GM08714 (cell line): Measurements from ENCODE around the gene FAM181B.

ENCODE experiments used
- H3K4me3 ChIP-seq: fragments of 200-500 bp; sonication (Bioruptor generic); 2 replicates; pipeline ENCODE4 v1.5.1; 2014; ENCODE audit warnings: mild to moderate bottlenecking, low read length, inconsistent platforms
- ZNF274 ChIP-seq: IDR thresholded peaks from 2 replicates; pipeline ENCODE4 v1.6.1; 2012; ENCODE audit warnings: mild to moderate bottlenecking, low read depth, low read length

Gene FAM181B

DNA sequence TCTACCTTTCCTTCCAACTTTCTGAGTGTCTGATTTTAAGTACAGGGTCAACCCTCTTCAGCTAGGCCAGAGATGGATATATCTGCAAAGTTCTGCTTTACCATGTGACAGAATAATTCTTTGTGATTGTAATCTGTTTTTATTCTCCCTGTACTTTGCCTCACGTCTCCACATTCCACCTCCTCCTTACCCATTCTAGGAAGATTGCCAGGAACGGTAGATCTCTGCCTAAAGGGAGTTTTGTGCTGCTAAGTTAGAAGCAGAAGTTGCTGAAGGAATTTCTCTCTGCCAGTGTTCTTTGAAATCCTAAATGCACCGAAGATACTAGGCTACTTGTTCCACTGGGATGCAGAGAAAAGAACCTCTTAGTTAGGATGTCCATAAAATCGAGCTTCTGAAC is 20.7 kb upstream of the FAM181B start:
- no peak overlapping the region for H3K4me3 ChIP-seq
- no peak for TF ChIP-seq ZNF274

DNA sequence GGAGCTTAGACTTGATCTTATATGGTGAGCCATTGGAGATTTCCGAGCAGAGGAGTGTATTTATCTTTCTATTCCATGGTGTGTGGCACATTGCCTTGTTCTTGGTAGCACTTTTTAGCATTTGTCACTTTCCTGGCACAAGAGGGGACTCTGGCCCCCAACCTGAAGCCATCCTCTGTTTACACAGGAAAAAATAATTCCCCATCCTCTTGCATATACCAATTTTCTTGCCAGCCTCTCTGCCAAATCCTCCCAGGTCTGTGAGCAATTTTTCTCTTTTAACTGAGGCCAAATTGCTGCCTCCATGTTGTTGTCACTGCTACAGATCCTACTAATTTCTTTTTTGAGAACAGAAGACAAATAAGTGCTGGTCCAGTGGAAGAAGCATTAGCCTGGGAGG is 20.3 kb upstream of the FAM181B start:
- no peak overlapping the region for H3K4me3 ChIP-seq
- TF ChIP-seq ZNF274, result no peak

DNA sequence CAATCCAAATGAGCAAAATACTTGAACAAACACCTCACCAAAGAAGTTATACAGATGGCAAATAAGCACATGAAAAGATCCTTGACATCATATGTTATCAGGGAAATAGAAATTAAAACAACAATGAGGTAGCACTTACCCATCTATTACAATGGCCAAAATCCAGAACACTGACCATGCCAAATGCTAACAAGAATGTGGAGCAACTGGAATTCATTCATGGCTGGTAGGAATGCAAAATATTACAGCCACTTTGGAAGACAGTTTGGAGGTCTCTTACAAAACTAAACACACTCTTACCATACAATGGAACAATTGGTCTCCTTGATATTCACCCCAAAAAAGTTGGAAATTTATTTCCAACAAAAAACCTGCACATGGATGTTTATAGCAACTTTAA is 19.1 kb upstream of the FAM181B start:
- H3K4me3 ChIP-seq, result no peak overlapping the region
- no peak for TF ChIP-seq ZNF274

DNA sequence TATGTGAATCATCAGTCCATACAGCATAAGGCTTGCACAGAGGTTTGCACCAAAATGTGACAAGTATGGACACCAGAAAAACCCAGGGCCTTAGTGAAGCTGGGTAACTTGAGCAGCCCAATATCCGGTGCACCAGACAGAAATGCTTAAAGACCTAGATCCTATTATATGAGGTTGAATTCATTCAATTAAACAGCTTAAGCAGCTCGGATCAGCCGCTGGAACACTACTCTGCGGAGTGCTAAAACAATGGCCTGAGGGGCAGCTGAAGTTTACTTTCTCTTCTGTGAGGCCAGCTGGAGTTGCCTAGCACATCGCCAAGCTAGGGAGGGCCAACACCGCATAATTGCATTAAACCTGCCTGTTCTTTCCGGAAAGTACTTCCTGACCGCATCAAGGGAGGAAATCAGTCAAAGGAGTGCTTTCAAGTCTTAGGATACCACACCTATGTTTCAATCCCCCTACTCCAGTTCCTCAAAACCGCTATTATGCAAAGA is 17.0 kb upstream of the FAM181B start:
- TF ChIP-seq ZNF274, result no peak
- no peak overlapping the region for H3K4me3 ChIP-seq

DNA sequence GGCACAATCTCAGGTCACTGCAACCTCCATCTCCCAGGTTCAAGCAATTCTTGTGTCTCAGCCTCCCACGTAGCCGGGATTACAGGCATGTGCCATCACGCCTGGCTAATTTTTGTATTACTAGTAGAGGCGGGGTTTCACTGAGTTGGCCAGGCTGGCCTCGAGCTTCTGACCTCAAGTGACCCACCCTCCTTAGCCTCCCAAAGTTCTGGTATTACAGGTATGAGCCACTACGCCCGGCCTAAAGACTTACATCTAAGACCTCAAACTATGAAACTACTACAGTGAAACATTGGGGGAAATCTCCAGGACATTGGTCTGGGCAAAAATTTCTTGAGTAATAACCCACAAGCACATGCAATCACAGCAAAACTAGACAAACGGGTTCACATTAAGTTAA is 13.8 kb upstream of the FAM181B start:
- H3K4me3 ChIP-seq, result no peak overlapping the region
- no peak for TF ChIP-seq ZNF274

DNA sequence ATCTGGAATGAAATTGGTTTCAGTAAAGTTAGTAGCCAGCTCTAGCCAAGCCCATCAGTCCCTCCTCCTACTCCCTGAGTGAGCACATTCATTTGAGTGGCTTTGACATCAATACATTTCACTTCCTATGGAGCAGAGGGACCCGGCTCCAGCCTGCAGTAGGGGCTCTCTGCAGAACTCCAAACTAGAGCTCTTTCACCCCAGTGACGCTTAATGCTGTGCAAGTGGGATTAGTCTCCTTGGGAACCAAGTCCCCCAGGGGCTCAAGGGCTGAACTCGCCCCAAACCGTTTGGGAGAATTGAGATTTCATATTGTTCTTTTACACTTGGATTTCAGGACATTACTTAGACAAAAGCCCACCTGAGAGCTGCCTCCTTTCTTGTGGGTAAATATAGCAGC is 4.4 kb upstream of the FAM181B start:
- H3K4me3 ChIP-seq, result no peak overlapping the region
- TF ChIP-seq ZNF274, result no peak

DNA sequence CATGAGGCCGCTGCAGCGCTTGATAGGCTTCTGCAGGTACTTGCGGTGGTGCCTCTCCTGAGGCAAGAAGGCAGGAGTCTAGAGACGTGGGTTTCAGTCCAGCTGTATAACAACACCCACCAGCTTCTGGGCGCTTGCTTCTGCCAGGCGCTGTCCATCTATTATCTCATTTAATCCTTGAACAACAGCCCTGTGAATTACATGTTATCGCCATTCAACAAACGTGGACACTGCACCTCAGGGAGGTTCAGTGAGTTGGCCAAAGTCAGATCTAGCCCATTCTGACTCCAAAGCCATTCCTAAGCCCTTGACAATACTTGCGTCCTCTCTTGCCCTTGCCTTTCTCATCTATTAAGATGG is 436 bp upstream of the FAM181B start:
- TF ChIP-seq ZNF274, result no peak

DNA sequence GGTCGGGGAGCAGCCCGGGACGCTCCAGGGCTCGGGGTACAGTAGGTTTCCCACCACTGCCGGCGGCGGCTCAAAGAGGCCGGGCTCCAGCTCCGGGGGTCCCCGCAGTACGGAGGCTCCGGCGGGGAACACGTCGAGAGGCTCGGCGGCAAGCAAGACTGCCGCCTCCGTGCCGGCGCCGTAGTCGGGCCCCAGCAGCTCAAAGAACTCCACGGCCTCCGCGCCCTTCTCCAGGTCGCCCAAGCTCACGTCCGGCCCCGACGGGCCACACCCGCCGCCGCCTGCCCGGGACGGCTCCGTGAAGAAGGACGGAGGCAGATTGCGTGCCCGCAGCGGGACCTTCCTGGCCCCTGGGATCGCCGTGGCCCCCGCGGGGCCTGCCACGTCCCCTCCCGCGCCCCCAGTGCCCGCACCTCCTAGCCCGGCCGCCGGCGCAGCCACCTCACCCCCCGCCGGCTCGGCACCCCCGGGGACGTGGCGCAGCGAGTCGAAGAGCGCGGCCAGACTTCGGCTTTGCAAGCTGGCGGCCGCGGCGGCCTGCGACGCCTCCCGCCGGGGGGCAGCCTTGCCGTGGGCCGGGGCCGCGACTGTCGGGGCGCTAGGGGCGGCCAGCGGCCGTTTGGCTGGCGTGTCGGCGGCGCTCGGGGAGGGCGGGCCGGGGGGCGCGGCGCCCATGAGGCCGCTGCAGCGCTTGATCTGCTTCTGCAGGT is 775 bp downstream of the FAM181B start:
- no peak for TF ChIP-seq ZNF274
- no peak overlapping the region; the same call in 1 of the 2 replicates for H3K4me3 ChIP-seq

More for the DNA sequence above, 436 bp upstream of the FAM181B start:
- no peak overlapping the region for H3K4me3 ChIP-seq

DNA sequence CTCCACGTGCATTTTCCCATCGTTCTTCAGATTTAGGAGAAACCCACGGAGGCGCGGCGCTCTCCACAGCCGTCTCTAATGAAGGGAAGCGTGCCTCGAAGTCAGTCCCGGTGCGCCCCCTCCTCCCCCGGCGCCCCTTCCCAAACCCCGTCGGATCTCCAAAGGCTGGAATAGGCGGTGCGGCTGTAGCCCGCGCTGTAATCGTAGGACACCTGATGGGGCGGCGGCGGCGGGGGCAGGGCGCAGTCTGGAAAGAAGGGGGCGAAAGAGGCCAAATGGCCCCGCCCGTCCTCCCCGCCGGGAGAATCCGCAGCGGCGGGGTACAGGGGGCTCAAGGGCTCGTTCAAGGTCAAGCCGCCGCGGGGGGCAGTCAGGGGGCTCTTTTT is 1.3 kb downstream of the FAM181B start:
- H3K4me3 ChIP-seq, result no peak overlapping the region
- no peak for TF ChIP-seq ZNF274

DNA sequence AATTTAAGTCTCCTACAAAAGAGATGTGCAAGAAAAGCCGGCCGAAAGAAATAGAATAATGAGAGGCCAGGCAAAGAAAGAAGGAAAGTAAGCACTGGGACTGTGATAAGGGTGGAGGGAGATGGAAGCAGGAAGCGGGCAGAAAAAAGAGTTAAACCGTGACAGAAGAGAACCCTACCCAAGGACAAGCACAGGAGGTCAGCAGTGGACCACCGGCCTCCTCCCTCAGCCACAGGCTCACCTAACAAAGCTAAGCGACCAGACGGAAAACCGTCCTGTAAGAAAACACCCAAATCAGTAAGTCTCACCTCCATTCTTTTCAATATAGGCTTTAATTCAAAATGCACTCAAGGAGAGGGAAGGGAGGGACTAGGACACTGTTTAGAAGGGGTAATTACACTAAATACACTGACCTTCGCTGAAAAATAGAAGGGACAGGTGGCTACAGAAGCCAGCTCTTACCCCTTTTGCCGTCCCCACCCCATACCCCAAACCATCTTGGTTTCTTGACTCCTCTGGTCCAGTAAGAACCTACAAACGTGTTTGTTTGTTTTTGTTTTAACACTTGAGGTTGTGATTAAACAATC is 1.9 kb downstream of the FAM181B start:
- TF ChIP-seq ZNF274, result no peak
- no peak overlapping the region for H3K4me3 ChIP-seq

DNA sequence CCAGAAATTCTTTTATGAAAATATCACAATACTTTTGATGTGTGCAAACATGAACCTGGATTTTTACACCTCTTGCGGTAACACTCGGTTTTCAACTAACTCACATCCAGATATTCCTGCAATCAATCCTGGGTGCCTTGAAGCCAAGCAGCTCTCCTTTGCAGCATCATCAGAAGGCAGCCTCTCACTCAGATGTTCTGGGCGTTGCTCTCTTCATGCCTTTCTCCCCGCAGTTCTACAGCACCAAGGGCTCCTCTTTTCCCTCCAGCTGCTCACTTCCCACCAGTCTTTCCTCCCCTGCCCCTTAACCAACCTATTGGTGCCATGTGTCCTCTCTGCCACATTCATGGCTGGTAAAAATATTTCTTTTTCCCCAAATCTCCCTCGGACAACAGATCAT is 2.9 kb downstream of the FAM181B start:
- H3K4me3 ChIP-seq, result no peak overlapping the region
- TF ChIP-seq ZNF274, result no peak

DNA sequence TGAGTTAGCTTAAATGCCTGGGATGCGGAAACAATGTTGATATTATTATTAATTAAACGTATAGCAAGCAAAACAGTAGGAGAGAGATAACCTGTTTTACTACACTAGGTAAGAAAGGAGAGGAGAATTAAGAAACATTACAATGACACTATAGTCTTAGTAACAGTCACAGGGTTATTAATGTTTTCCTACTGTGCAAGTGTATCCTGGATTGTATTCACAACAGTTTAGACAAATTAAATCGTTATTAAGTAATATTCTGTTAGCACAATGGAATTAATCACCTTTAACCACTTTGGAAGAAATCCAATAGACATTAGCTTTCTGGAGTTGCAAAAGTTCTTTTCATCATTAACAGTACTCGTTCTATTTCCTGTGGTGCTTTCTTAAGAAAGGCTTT is 3.4 kb downstream of the FAM181B start:
- no peak for TF ChIP-seq ZNF274
- no peak overlapping the region for H3K4me3 ChIP-seq

DNA sequence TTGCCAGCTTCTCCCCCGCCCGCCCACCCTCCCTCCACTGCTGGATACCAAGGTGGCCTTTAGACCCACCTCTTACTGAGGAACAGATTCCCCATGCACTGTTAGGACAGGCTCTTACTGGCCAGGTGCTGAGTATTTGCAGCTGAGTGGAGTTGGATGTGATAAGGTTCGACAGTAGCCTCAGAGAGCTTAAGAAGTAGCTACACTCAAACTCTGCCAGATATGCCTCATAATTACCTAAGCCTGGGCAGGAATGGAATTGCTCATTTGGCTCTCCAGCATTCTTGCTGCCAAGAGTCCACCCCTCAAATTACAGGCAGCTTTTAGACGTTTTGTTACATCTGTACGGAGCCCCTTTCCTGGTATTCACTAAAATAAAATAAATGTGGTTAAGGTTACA is 9.6 kb downstream of the FAM181B start:
- no peak overlapping the region for H3K4me3 ChIP-seq
- TF ChIP-seq ZNF274, result no peak

DNA sequence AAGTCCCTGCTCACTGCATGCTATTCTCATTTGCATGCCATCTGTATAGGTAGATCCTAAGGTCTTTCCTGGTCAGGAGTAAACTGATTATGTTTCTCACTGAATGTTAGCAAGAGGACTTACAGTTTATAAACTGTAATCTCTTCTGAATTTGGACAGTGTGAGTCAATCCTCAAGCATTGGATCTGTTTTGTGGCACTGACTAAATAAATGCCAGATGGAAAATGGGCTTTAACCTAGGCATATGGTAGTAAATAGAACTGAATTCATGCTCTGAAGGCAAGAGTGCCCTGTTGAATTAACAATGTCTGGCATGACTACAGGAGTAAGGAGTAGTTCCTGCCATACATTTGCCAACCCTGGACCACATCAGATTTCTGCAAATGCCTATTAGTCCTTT is 11.4 kb downstream of the FAM181B start:
- no peak for TF ChIP-seq ZNF274
- H3K4me3 ChIP-seq, result no peak overlapping the region

DNA sequence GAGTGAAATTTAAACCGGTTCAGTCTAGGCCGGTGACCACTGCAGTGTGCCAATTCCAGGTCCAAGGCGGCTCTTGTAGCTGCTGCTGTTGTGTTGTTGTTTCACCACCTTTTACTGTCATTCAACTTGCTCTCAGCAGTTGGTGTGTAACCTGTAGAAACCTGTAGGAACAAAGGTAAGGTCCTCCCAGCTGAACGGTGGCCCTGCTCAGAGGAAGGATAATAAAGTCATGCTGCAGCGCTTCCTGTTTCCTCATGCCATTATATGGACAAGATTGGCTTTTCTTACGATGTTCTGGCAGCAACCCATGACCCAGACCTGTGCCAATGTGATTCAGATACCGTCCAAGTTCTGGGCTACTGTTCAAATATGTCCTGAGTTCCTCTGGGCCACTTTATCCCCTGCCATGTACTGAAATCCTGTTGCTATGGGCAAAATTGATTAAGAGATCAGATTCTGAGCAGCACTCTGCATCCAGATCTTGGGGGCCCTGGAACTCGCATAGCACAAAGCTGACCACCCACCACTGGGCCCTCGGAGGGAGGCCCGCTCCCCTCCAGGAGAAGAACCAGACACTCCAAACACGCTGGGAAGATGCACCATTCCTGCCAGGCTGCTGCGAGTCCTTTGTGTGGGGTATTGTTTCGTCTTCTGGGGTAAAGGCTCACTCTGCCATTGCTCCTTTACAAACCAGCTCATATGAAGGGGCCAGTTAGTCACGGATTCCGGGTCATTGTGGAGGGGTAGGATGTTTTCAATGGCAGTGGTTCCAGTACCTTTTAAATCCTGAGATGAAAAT is 13.2 kb downstream of the FAM181B start:
- no peak for TF ChIP-seq ZNF274
- H3K4me3 ChIP-seq, result no peak overlapping the region
